ENCODE measurements around the gene PLIN1. TPM values are rescaled to one million over a fixed set of nuclear protein-coding genes. Genes with fewer than 3 reads are reported as not detected.

Gene PLIN1
- total RNA-seq, 1 experiment from 2014 or later, result 0.09 TPM

- Histone ChIP-seq H3K79me1 (ENCODE audit: insufficient read depth, low read depth, low read length, poor library complexity, severe bottlenecking) (no peaks in the 10 kb centered on the region), H3T11ph (ENCODE audit: low read length) (no peak overlapping the region), H4K91ac (ENCODE audit: insufficient read length, low read depth, low read length) (no peak overlapping the region), H3K4me1 (ENCODE audit: insufficient read depth, low read length) (no peaks in the 10 kb centered on the region), H4K5ac (ENCODE audit: insufficient read length, low read depth, low read length) (no peak overlapping the region), H2BK15ac (ENCODE audit: low read depth, low read length) (no peak overlapping the region), H3K9ac (ENCODE audit: extremely low read depth, insufficient read length, low read length) (no peak overlapping the region), H4K20me1 (ENCODE audit: control insufficient read depth, insufficient read depth, insufficient read length) (no peaks in the 10 kb centered on the region), H2BK120ac (ENCODE audit: low read depth, low read length, poor library complexity, severe bottlenecking) (no peak overlapping the region), H3K27ac (ENCODE audit: insufficient read length, low read depth, low read length) (no peak overlapping the region), H3K23ac (ENCODE audit: insufficient read length, low read depth, low read length) (no peak overlapping the region), H2BK20ac (ENCODE audit: low read depth, low read length, poor library complexity, severe bottlenecking) (no peak overlapping the region), H3K4ac (ENCODE audit: low read depth, low read length) (no peak overlapping the region), H3K14ac (ENCODE audit: insufficient read depth, low read length) (no peak overlapping the region), H2AK5ac (ENCODE audit: insufficient read length, low read length) (no peak overlapping the region), H3K79me2 (ENCODE audit: insufficient read depth, low read length) (no peaks in the 10 kb centered on the region), H3K4me2 (ENCODE audit: insufficient read depth, insufficient read length, low read length) (no peak overlapping the region), H2AFZ (ENCODE audit: low read length) (no peak overlapping the region), H3K9me3 (ENCODE audit: control insufficient read depth, low read depth, low read length) (no peaks in the 10 kb centered on the region), H2BK12ac (ENCODE audit: insufficient read length, low read depth, low read length) (no peak overlapping the region), H3K27me3 (ENCODE audit: insufficient read depth, low read length) (no peaks in the 10 kb centered on the region), H4K8ac (replicated peaks; ENCODE audit: insufficient read length, low read depth, low read length) (no peak overlapping the region), H3K56ac (ENCODE audit: insufficient read length, low read depth, low read length) (no peak overlapping the region), H3K18ac (ENCODE audit: insufficient read length, low read depth, low read length) (no peak overlapping the region), H3K23me2 (ENCODE audit: insufficient read length, low read depth, low read length, poor library complexity, severe bottlenecking) (no peaks in the 10 kb centered on the region), H2BK5ac (ENCODE audit: insufficient read length, low read length) (no peak overlapping the region)
- no CpG with 5 or more reads among the region's 23 CpGs for WGBS (ENCODE audit: extremely low coverage, insufficient read length, low lambda C conversion rate)
- Mint-ChIP-seq H3K9me3 (peaks cover 26 to 39% of the 10 kb centered on the region in 2 experiments), H3K27ac (peak overlapping the region in 1 of 3 experiments; percentile 48; a peak in 1 of 7 replicates), H3K4me1 (peaks cover 0 to 4% of the 10 kb centered on the region in 2 experiments; a peak in 1 of 4 replicates), H3K4me3 (no peak overlapping the region), H3K36me3 (ENCODE audit: insufficient read depth in 1 of 3, low read depth in 3 of 3) (peaks cover 56 to 71% (median 66%) of the 10 kb centered on the region in 3 experiments), H3K27me3 (ENCODE audit: low read depth) (peaks cover 5% of the 10 kb centered on the region)
- DNase-seq, result no peak
- TF ChIP-seq, protein P1, sequence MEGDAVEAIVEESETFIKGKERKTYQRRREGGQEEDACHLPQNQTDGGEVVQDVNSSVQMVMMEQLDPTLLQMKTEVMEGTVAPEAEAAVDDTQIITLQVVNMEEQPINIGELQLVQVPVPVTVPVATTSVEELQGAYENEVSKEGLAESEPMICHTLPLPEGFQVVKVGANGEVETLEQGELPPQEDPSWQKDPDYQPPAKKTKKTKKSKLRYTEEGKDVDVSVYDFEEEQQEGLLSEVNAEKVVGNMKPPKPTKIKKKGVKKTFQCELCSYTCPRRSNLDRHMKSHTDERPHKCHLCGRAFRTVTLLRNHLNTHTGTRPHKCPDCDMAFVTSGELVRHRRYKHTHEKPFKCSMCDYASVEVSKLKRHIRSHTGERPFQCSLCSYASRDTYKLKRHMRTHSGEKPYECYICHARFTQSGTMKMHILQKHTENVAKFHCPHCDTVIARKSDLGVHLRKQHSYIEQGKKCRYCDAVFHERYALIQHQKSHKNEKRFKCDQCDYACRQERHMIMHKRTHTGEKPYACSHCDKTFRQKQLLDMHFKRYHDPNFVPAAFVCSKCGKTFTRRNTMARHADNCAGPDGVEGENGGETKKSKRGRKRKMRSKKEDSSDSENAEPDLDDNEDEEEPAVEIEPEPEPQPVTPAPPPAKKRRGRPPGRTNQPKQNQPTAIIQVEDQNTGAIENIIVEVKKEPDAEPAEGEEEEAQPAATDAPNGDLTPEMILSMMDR (conservative IDR thresholded peaks at IDR 0.05), result no peak
These were observed 45.6 kb downstream of the PLIN1 start for GRCh38 chr15:89633585-89633984.
